Measurements from ENCODE around the gene LIN7A.

Gene LIN7A

GRCh38 chr12:80745851-80746505, 191.8 kb downstream of the LIN7A start:
- DNase-seq: no peak

Measured in activated effector memory CD4-positive, alpha-beta T cell treated with Interleukin-2 at 50 U/mL for 16 hours (primary cell).